HEK293T (cell line): ENCODE data around the gene TBC1D8.

ENCODE experiments used
- BHLHE40 ChIP-seq: fragments of 450-650 bp; IDR thresholded peaks from 2 replicates; pipeline ENCODE4 v1.6.1; 2016; ENCODE audit warnings: mild to moderate bottlenecking, moderate library complexity, borderline replicate concordance
- ELF4 ChIP-seq: fragments of 450-650 bp; IDR thresholded peaks from 2 replicates; pipeline ENCODE4 v1.6.1; 2017; ENCODE audit warnings: antibody characterized with exemption
- FOXA1 ChIP-seq: fragments of 450-650 bp; IDR thresholded peaks from 2 replicates; pipeline ENCODE4 v1.6.1; 2016; ENCODE audit warnings: mild to moderate bottlenecking
- FOXM1 ChIP-seq: fragments of 450-650 bp; IDR thresholded peaks from 2 replicates; pipeline ENCODE4 v1.6.1; 2017; ENCODE audit warnings: mild to moderate bottlenecking, borderline replicate concordance
- HDGF ChIP-seq: fragments of 450-650 bp; IDR thresholded peaks from 2 replicates; pipeline ENCODE4 v1.6.1; 2017; ENCODE audit warnings: antibody characterized with exemption, borderline replicate concordance
- PKNOX1 ChIP-seq: fragments of 450-650 bp; IDR thresholded peaks from 2 replicates; pipeline ENCODE4 v1.6.1; 2016
- SP1 ChIP-seq: fragments of 450-650 bp; IDR thresholded peaks from 2 replicates; pipeline ENCODE4 v1.6.1; 2017
- SUZ12 ChIP-seq: fragments of 450-650 bp; IDR thresholded peaks from 2 replicates; pipeline ENCODE4 v1.6.1; 2016; ENCODE audit warnings: mild to moderate bottlenecking
- TARDBP ChIP-seq: fragments of 450-650 bp; IDR thresholded peaks from 2 replicates; pipeline ENCODE4 v1.6.1; 2016
- ZNF384 ChIP-seq: fragments of 450-650 bp; IDR thresholded peaks from 2 replicates; pipeline ENCODE4 v1.6.1; 2016

GRCh38 chr2:100987536-100987935, 163.6 kb downstream of the TBC1D8 start:
- no peak for TF ChIP-seq SUZ12
- no peak for TF ChIP-seq ELF4
- no peak for TF ChIP-seq TARDBP
- no peak for TF ChIP-seq FOXA1
- TF ChIP-seq BHLHE40 = no peak
- TF ChIP-seq HDGF = no peak
- TF ChIP-seq ZNF384 = no peak
- no peak for TF ChIP-seq SP1
- no peak for TF ChIP-seq PKNOX1
- no peak for TF ChIP-seq FOXM1
